ENCODE measurements around the gene ZFP36L1. TPM values are rescaled to one million over a fixed set of nuclear protein-coding genes. Genes with fewer than 3 reads are reported as not detected.

ZFP36L1 gene
- total and polyA plus RNA-seq, 9 of the 15 experiments (the other 6 are each of a cell fraction or from before 2014, with no cell fraction given) = 1.3 to 26.6 (median 3.7) TPM

GRCh38 chr14:68797121-68797670 lies 4.3 kb upstream of the ZFP36L1 start (continued):
- no peak for TF ChIP-seq ZNF639 (CRISPR knock-in tag; conservative IDR thresholded peaks at IDR 0.05 in 1 of 2, IDR thresholded peaks at IDR 0.05 in 1 of 2)
- no peak for TF ChIP-seq HIVEP1 (CRISPR knock-in tag; IDR thresholded peaks at IDR 0.05)
- no peak for TF ChIP-seq KAT2B (IDR thresholded peaks at IDR 0.05; ENCODE audit: low read depth, low read length)
- no peak for TF ChIP-seq RNF219 (CRISPR knock-in tag; IDR thresholded peaks at IDR 0.05)
- TF ChIP-seq GTF2E2 (tag; IDR thresholded peaks at IDR 0.05) = no peak
- no peak for TF ChIP-seq HSF4 (CRISPR knock-in tag; IDR thresholded peaks at IDR 0.05; ENCODE audit: borderline replicate concordance)
- TF ChIP-seq NR2F6 (CRISPR knock-in tag; IDR thresholded peaks at IDR 0.05) = no peak
- TF ChIP-seq CLOCK (CRISPR knock-in tag; IDR thresholded peaks at IDR 0.05; ENCODE audit: borderline replicate concordance) = no peak
- TF ChIP-seq CBX3 (IDR thresholded peaks at IDR 0.05; ENCODE audit: borderline replicate concordance in 1 of 2, low read length in 2 of 2) = no peak
- TF ChIP-seq JUND (IDR thresholded peaks at IDR 0.05; ENCODE audit: borderline replicate concordance, low read depth, low read length) = 0 out of 2 replicates have a peak, but pooled peaks have one; percentile 3
- TF ChIP-seq JUND (tag; IDR thresholded peaks at IDR 0.05; ENCODE audit: borderline replicate concordance, low read depth, low read length) = no peak; the same call in 2 of the 3 replicates
- peak; percentile 30; the same call in 1 of the 2 replicates for TF ChIP-seq CREB3L1 (IDR thresholded peaks at IDR 0.05; ENCODE audit: borderline replicate concordance, low read depth)
- TF ChIP-seq MEF2A (IDR thresholded peaks at IDR 0.05; ENCODE audit: control insufficient read depth, low read depth, low read length) = no peak
- TF ChIP-seq CBFA2T3 (IDR thresholded peaks at IDR 0.05) = peak; percentile 81
- no peak for TF ChIP-seq PURB (CRISPR knock-in tag; IDR thresholded peaks at IDR 0.05; ENCODE audit: low read depth)
- no peak for TF ChIP-seq ZNF277 (CRISPR knock-in tag; IDR thresholded peaks at IDR 0.05; ENCODE audit: borderline replicate concordance)
- TF ChIP-seq ZBTB1 (CRISPR knock-in tag; IDR thresholded peaks at IDR 0.05; ENCODE audit: borderline replicate concordance, low read depth) = no peak
- peak; percentile 24 for TF ChIP-seq MEIS2 (IDR thresholded peaks at IDR 0.05; ENCODE audit: partially characterized antibody)
